Stimulated activated CD4-positive, alpha-beta T cell treated with anti-CD3 and anti-CD28 coated beads, Interleukin-2, amount 100 ng/mL, for 4 hours (primary cell): ENCODE data around the gene AGR2.
"Not testable (repeated sequence)": the region's sequence is repeated elsewhere in the genome, so short reads cannot be mapped to it uniquely, and the experiment has no call there.

Experiments used
- DNase-seq: peaks from one replicate; pipeline ENCODE4 v3.0.0-alpha.2; 2020; ENCODE audit warnings: low read depth

Gene AGR2

DNA sequence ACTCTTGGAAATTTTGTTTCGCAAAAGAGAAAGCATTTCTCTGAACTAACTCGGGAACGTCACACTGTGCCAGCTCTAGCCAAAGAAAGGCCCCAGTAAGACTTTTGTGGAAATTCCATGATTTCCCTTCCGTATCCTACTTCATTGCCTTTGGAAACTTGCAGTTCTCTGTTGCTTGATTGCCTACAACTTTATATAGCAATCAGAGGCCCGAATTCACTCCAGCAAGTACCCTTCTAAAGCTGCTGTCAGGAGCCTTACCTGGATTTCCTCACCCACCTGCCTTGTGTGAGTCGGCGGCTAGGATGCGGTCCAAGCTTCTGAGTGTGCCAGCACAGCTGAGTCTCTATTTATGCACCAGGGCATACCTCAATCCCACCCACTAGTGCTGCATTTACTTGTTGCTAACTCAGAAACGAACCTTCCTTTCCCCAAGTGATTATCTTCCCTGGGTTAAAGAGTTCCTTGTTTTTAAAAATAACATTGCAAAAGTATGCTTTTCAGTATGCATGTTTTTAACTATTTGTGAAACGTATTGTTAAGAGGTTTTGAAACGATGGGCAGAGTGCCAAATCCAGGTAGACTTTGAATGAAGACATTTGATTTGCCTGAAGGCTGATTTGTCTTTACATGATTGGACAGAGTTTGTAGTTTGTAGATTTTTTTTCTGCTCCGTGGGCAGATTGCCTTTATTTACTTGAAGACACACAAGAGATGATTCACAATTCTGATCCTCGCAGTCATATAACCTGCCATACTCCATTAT is at the start of gene AGR2:
Gene AGR2, minus strand, starts transcription at position 326 of the 766 bp plus-strand sequence. CDS start 3,203 bp downstream, outside the sequence.
- no peak for DNase-seq

DNA sequence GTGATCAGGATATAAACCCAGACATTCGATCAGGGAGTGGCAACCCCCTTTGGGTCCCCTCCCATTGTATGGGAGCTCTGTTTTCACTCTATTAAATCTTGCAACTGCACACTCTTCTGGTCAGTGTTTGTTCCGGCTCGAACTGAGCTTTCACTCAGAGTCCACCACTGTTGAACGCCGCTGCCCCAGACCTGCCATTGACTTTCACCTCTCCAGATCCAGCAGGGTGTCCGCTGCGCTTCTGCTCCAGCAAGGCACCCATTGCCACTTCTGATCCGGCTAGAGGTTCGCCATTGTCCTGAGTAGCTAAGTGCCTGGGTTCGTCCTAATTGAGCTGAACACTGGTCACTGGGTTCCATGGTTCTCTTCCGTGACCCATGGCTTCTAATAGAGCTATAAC is 48.4 kb upstream of the AGR2 start:
- DNase-seq: not testable (repeated sequence)

DNA sequence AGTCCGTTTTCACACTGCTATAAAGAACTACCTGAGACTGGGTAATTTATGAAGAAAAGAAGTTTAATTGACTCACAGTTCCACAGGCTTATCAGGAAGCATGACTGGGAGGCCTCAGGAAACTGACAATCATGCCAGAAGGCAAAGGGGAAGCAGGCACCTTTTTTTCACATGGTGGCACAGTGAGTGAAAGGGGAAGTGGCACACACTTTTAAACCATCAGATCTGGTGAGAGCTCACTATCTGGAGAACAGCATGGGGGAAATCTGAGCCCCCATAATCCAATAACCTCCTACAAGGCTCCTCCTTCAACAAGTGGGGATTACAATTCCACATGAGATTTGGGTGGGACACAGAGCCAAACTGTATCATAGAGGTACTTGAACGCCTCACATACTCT is 47.0 kb upstream of the AGR2 start:
- no peak for DNase-seq

DNA sequence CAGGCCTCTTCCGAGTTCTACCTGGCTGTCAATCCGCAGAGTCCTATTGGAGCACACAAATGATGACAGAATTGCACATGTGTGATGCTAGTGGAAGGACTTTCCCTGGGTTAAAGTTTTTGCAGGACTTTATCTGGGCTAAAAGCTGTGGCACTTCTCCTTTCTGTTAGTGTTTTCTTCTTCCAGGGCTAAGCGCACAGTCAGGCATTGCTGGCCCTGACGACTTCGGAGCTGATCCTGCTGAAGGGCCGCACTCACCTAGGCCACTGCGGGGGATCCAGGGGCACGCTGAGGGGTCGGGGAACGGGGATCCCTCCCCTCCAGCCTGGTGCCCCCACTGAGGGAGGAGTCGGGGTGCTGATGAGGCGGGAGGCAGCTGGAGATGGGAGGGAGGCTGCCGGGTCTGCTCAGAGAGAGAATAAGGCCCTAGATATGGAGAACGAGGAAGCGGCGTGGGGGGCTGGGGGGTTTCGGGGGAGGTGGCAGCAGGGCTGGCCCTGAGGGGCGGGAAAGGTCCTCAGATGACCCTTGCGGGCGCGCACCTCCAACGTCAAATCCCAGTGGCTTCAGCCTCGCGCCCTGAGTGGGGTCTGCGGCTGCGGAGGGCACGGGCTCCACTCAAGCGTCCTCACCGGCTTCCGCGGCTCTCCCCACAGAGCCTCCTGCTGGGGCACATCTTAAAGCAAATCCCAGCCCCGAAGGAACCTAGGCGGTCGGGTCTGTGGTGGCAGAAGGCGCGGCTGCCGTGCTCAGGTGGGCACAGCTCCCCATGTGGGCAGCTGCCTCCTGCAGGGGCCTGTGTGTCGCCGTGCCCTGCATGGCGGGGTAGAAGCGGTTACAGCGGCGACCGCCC is 46.0 kb upstream of the AGR2 start:
- DNase-seq: no peak

DNA sequence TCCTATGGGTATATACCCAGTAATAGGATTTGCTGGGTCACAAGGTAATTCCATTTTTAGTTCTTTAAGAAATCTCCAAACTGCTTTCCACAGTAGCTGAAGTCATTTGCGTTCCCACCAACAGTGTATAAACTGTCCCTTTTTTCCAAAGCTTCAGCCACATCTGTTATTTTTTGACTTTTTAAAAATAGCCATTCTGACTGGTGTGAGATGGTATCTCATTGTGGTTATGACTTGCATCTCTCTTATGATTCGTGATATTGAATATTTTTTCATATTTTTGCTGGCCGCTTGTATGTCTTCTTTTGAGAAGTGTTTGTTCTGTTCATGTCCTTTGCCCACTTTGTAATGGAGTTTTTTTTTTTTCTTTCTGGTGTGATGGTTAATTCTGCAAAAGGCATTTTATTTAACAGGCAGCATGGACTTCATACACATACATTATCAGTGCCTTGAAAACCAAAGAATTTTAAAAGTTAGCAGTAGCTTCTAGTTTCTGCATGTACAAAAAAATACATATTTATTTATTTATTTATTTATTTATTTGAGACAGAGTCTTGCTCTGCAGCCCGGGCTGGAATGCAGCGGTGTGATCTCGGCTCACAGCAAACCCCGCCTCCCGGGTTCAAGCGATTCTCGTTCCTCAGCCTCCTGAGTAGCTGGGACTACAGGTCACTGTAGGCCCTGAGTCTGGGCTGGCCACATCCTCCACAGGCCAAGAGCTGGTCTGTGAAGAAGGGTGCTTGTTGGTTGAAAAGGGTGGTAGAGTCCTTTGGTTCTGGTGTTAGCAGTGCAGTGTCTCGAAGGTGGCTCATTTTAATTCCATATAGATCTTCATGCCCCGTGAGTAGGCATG is 44.7 kb upstream of the AGR2 start:
- DNase-seq: no peak

DNA sequence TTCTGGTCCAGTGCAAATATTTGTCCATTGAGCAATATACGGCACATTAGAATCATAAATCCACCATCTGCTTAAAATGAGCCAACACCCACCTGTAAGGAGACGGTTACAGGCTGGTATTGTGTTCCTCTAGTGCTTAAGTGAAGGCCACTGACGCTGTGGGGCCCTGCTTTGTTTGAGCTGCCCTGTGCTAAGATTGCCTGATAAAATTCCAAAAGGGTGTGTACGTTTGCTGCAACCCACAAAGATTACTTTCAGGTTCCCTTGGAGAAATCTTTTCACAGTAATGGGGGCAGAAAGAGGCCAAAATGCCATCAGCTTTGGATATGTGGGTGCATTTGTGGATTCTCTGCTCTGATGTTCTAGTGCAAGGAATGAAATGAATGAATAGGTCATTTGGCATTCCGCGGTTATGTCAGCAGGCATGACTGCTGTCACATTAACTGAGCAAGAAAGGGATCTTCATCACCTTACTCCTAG is 42.6 kb upstream of the AGR2 start:
- no peak for DNase-seq

DNA sequence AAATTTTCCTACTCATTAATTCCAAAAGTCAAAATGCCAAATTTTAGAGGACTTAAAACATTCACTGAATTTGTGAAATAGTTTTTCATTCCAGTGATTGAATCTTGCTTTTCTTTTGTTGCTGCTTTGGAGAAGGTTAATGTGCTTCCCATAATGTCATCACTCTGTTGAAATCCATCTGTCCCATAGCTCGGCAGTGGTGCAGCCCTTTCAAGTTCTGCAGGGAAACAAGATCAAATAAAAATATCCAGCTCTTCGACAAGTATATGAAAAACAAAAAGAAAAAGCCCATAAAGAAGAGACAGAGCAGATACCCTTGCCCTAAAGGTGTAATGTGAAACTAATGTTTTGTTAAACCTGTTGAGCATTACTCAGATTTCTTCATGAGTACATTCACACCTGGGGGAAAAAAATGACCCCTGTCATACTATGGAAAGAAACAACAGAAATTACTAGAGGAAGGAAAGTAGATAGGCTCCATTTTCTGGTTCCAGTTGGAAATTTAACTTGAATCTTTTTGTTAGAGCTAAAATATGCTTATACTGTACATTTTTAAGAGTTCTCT is 41.9 kb upstream of the AGR2 start:
- DNase-seq: no peak

DNA sequence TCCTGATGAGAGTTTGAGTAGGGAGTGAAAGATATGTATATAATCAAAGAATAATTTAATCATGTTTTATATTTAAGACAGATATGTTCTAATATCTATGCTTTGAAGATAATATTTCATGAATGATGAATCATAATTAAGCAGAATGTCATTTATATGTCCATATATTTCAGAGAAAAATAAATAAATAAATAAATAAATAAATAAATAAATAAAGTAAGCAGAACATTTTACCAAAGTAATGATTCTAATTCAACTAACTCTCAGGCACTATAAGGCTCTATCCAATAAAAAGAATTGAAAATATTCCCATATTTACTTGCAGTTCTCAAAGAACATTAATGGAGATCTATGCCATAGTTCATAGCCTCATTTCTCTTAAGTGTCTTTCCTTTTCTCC is 40.9 kb upstream of the AGR2 start:
- no peak for DNase-seq

DNA sequence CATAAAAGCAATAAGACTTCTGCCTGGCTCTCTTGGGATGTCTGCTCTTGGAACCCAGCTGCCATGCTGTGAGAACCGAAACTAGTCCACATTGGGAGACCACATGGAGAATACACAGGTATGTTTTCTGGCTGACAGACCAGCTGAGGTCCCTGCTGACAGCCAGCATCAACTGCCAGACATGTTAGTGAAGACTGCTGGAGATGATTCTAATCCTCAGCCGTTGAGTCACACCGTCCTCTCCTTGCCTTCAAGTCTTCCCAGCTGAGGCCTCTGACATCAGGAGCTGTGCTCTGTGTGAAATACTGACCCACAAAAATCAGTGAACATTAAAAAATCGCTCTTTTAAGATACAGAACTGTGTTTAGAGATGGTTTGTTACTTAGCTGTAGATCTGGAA is 36.9 kb upstream of the AGR2 start:
- DNase-seq: no peak

DNA sequence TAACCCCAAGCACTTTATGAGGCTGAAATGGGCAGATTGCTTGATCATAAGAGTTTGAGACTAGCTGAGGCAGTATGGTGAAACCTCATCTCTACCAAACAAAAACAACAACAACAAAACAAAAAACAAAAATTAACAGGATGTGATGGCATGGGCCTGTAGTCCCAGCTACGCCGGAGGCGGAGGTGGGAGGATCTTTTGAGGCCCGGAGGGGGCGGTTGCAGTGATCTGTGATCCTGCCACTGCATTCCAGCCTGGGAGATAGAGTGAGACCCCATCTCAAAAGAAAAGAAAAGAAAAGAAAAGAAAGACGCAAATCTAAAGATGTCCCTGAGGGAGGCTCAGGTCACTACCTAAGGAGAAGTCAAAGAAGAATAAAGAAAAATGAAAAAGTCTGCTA is 35.3 kb upstream of the AGR2 start:
- no peak for DNase-seq

DNA sequence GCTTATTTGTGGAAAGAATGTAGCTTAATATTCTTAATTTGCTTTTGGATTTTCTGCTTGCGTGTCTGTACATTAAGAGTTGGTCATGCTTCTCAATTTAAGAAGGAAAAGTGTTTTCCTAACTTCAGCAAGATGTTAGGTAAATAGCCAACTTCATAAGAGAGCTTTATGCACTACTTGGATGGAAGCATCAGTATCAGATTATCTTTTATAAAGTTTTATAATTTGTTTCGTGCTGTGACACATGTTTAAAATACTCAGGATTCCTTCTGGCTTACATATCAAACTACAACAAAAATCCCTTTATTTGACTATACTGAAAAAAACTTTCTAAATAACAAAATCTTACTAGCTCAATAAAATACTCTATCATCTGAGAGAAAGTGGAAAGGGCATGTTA is 34.8 kb upstream of the AGR2 start:
- DNase-seq: no peak

DNA sequence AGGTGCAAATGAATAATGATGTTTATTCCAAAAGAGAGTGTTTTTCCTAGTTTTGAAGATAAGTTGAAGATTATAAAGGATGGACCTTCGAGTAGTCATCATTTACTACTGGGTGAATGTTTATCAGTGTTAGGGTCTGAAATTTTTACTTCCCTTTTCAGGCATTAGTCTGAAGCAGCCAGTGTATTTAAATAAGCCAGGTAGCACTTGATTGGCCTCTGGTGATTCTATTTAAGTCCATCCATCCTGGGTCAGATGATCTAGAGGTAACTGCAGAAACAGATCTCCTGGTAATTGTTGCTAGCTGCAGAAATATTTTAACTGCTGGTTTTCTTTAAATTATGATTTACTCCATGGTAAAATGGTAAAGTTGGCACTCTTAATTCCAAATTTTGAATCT is 34.1 kb upstream of the AGR2 start:
- DNase-seq: no peak

DNA sequence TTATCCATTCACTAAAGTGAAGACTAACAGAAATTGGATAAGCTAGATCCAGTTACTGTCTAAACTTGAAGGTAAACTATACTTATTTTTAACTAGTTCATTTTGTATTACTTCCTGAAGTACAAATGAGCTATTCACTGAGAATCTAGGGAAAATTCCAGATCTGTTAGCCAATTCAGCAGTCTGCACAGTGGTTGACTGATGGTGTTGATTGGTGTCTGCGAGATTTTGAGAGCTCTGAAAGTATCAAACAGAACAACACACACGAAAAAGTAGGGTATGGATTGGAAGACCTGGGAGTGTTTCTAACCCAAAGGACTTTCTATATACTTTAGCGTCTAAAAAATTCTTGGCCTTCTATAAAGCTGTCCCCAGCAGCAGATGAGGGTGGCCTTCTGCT is 33.6 kb upstream of the AGR2 start:
- DNase-seq: no peak

DNA sequence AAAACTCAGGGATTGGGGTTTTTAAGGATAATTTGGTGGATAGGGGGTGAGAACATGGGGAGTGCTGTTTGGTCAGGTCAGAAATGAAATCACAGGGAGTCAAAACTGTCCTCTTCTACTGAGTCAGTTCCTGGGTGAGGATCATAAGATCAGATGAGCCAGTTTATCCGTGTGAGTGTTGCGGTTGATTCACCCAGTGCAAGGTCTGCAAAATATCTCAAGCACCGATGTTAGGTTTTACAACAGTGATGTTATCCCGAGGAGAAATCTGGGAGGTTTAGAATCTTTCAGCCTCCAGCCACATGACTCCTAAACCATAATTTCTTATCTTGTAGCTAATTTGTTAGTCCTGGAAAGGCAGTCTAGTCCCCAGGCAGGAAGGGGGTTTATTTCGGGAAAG is 31.7 kb upstream of the AGR2 start:
- DNase-seq: no peak

DNA sequence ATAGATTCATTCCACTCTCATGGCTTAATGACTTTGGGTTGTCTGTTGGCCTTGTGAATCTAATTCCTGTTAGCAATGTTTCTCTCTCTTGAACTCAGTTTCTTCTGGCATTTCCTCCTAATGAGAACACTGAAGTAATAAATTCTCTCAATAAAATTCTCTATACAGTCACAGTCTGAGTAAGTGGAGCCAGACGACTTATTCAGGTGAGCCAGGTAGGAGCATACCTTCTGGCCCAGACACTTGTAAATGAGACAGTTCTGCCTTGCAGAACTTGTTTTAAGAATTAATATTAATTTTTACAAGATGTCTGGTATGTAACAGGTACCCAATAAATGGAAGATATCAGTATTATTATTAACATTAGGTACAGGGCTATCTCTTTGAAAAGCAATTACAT is 28.6 kb upstream of the AGR2 start:
- no peak for DNase-seq

DNA sequence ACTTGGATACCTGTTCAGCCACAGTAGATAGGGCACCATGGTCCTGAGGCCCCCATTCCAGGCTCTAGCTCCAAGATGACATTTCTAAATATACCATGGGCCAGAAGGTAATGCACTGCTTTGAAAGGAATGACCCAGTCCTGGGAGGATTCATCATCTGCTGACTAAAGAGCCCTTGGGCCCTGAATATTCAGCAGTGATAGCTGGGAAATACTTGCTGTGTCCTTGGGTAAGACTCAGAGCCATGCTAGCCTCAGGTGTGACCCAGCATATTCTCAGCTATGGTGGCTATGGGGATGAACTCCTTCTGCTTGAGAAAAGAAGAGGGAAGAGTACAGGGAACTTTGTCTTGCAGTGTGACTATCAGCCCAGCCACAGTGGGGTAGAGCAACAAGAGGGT is 21.3 kb upstream of the AGR2 start:
- DNase-seq: no peak

DNA sequence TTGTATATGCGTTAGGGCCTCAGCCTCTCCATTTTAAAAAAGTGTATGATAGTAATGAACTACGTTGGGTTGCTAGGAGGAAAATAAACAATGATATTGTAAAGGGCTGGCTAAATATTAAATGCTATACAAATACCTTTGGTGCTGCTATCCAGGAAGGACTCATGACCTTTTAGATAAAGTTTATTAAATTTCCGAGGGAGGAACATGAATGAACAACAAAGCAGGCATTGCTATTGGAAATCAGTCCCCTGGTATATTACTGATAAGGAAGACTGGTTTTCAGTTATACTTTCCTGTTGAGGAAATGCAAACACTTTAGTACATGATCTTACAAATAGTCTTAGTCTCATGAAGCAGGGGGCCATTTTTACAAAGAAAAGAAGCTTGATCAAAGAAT is 17.2 kb upstream of the AGR2 start:
- DNase-seq: no peak

DNA sequence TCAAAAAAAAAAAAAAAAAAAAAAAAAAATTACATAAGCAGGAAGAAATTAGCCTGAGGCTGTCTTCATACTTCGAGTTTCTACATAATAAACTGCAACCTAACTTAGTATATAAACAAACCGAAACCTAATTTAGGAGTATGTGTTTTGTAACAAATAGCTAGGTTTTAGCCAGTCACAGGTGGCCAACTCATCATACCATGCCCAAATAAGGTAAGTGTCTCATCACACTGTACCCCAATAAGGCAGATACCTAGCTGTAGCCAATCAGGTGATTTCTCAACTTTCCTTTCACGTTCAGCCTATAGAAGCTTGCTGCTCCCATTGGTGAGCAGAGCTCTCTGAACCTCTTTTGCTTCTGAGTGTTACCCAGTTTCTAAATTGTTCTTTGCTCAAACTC is 13.9 kb upstream of the AGR2 start:
- no peak for DNase-seq

DNA sequence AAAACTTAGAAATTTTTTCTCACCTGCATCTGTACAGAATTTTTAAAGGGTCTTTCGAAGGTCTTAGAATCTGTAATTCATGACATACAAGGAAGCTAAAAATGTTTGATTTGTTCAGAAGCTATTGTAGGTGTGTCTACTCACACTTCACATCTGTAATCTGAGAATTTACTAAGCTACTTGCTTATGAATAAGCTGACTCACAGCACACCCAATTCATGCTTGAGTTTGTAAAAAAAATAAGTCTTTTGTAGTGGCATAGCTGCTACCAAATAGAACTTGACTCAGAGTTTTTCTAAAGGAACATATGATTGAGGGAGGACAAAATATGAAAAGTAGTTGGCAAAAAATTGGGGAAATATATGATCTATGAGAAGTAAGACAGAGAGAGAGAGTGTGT is 12.7 kb upstream of the AGR2 start:
- no peak for DNase-seq

DNA sequence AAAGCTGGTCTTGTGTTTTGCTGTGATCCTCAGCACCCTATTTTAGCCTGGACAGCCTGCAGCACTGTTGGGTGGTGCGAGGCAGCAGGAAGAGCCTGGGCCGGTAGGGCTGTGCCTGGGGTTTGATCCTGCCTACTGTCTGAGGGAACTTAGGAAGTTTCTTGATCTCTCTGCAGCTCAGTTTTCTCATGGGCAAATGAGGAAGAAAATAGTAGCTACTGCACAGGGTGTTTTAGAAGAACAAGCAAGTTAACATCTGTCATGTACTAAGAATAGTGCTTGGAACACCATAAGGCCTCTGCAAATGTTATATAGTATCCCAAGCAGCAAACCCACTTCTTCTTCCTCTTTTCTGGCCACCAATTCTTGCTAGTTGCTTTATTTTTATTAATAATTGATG is 12.0 kb upstream of the AGR2 start:
- DNase-seq: no peak

DNA sequence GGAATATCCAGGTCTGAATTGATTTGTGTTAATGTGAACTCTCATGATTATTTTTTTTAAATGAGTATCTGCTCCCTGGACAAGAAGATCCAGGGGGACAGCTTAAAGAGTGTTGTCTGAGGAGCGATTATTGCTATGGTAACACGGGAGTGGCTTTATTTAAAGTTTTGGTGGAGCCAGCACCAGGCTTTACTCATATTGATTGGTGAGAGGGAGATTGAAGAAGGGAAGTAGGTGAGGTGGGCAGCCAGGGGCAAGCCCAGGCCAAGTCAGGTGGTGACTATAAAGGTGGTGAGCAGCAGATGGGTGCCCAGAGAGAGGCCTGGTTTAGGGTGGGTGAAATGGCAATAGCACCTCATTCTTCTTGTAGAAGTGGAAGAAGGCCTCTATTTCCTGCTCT is 10.2 kb upstream of the AGR2 start:
- no peak for DNase-seq

DNA sequence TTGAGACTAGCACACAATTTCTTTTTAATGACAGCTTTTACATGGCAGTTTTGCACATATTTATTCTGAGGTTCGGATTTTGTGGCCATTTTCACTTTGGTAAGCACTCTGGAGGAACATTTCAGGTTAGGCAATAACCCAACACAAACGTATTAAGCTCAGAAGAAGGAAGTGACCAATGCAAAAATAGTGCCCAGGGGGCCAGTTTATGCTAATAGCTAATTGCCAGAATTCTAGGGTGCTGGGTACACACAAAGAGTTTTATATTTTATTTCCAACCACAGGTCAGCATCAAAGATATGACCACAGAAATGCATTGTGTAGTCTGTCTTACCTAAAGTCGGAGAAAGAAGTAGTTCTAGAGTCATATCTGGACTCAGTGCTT is 8.4 kb upstream of the AGR2 start:
- no peak for DNase-seq
